CD4-positive, alpha-beta T cell (primary cell): Measurements from ENCODE around the gene U2AF2. TPM values are rescaled to one million over a fixed set of nuclear protein-coding genes. Genes with fewer than 3 reads are reported as not detected.
A peak's percentile ranks its signal among the peaks of the same experiment; 100 is the strongest.

Experiments used
- ATAC-seq: fragments of 200-7000 bp; cut with Tn5 transposase; one replicate; pipeline ENCODE4 v1.10.0; 2022; ENCODE audit warnings: mild to moderate bottlenecking; ENCODE audit not compliant: poor library complexity
- CTCF ChIA-PET: fragments of 350-600 bp; sonication (Branson Sonifier 250); formaldehyde crosslinking; loops from one replicate; lab custom pipeline; 2021; ENCODE audit warnings: antibody characterized with exemption, inconsistent platforms; lab: Charles Lee
- POLR2A ChIA-PET: fragments of 350-600 bp; sonication (Branson Sonifier 250); formaldehyde crosslinking; loops from one replicate; lab custom pipeline; 2021; ENCODE audit warnings: antibody characterized with exemption, inconsistent platforms; lab: Charles Lee
- DNase-seq, 14 experiments: peaks; one replicate each; pipeline ENCODE4 v3.0.0-alpha.2; 2013 to 2020; ENCODE audit warnings: mixed read lengths in 2 of 14
- H3K27ac ChIP-seq, 2 donors: one replicate each; pipeline versions ENCODE4 v1.5.1 to v1.7.0; 2013; ENCODE audit warnings: low read length in 2 of 2, low read depth in 1 of 2, mild to moderate bottlenecking in 1 of 2
- H3K27me3 ChIP-seq, 2 experiments: 1 replicate in 1 of 2; 2 replicates in 1 of 2; pipeline versions ENCODE4 v1.6.1 to v1.7.0; 2013; ENCODE audit warnings: low read length in 2 of 2, control low read depth in 1 of 2, mild to moderate bottlenecking in 1 of 2, moderate library complexity in 1 of 2; ENCODE audit not compliant: insufficient read depth in 2 of 2, control insufficient read depth in 1 of 2
- H3K36me3 ChIP-seq: one replicate; pipeline ENCODE4 v1.6.1; 2013; ENCODE audit warnings: low read length, control low read depth; ENCODE audit not compliant: insufficient read depth
- H3K4me1 ChIP-seq: one replicate; pipeline ENCODE4 v1.6.1; 2013; ENCODE audit warnings: low read length, control low read depth; ENCODE audit not compliant: insufficient read depth
- H3K4me3 ChIP-seq: one replicate; pipeline ENCODE4 v1.5.1; 2013; ENCODE audit warnings: mild to moderate bottlenecking, low read length, moderate library complexity
- H3K9me3 ChIP-seq, 2 experiments: 1 replicate in 1 of 2; 2 replicates in 1 of 2; pipeline versions ENCODE4 v1.6.1 to v1.7.0; 2013; ENCODE audit warnings: low read length in 2 of 2, mild to moderate bottlenecking in 2 of 2, control low read depth in 1 of 2, moderate library complexity in 1 of 2; ENCODE audit not compliant: control insufficient read depth in 1 of 2, insufficient read depth in 1 of 2
- H3K27ac Mint-ChIP-seq: one replicate; pipeline ENCODE4 v1.8.0; 2020; ENCODE audit warnings: mixed read lengths
- H3K27me3 Mint-ChIP-seq: one replicate; pipeline ENCODE4 v1.8.0; 2021; ENCODE audit warnings: mixed read lengths
- H3K36me3 Mint-ChIP-seq: one replicate; pipeline ENCODE4 v1.8.0; 2021; ENCODE audit warnings: low read depth, mixed read lengths
- H3K4me1 Mint-ChIP-seq: one replicate; pipeline ENCODE4 v1.8.0; 2021; ENCODE audit warnings: low read depth, mixed read lengths
- H3K4me3 Mint-ChIP-seq: one replicate; pipeline ENCODE4 v1.8.0; 2020; ENCODE audit warnings: mild to moderate bottlenecking, mixed read lengths
- H3K9me3 Mint-ChIP-seq: one replicate; pipeline ENCODE4 v1.8.0; 2020; ENCODE audit warnings: mixed read lengths
- CTCF ChIP-seq: fragments of 200-600 bp; IDR thresholded peaks from one replicate; pipeline ENCODE4 v1.8.0; 2022; ENCODE audit warnings: antibody characterized with exemption, mild to moderate bottlenecking
- intact Hi-C, 2 experiments: fragments of 100-400 bp; cut with DNase I in 1 of 2; cut with micrococcal nuclease in 1 of 2; formaldehyde crosslinking; loops; one replicate each; pipeline versions ENCODE4 v1.15.1 to v1.9.0; 2023 to 2025; cut with DNase I, micrococcal nuclease
- total RNA-seq, 174 experiments: library from RNA in 2 of 174; stranded (reverse) in 2 of 174; gene quantifications; one replicate each; pipeline ENCODE4 v1.2.3 and lab custom pipeline; 2021 to 2026

The U2AF2 gene
- total RNA-seq, 2 experiments from 2014 or later = 209 to 212 TPM

DNA sequence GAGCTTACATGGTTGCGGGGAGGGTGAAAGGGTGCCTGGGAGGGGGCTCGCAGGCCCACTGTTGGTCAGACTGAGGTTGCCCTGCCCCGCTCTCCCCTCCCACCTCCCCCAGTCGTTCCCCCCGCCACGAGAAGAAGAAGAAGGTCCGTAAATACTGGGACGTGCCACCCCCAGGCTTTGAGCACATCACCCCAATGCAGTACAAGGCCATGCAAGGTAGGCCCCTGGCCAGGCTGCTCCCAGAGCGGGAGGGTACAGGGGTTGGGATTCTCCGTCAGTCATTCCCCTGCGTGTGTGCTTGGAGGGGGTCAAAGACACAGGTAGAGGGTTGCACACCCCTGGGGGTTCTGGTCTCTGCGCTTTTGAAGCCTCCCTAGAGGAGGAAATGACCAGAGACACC is 5.6 kb downstream of the U2AF2 start:
- H3K4me1 Mint-ChIP-seq = peaks cover 46% of the 10 kb centered on the region
- ATAC-seq (no peak), DNase-seq (no peak)
- TF ChIP-seq CTCF = no peak
- H3K36me3 Mint-ChIP-seq = peaks cover 70% of the 10 kb centered on the region
- ChIA-PET POLR2A (no interaction called here), CTCF (no interaction called here)
- Histone ChIP-seq H3K4me3 (no peak overlapping the region), H3K27me3 (no peaks in the 10 kb centered on the region), H3K9me3 (no peaks in the 10 kb centered on the region), H3K27ac (no peak overlapping the region), H3K36me3 (peaks cover 69% of the 10 kb centered on the region), H3K4me1 (peaks cover 62% of the 10 kb centered on the region)
- H3K9me3 Mint-ChIP-seq = no peaks in the 10 kb centered on the region
- intact Hi-C loops = no loop called here
- no peaks in the 10 kb centered on the region for H3K27me3 Mint-ChIP-seq
- no peak overlapping the region for H3K4me3 Mint-ChIP-seq
- peak overlapping the region; percentile 24 for H3K27ac Mint-ChIP-seq

GRCh38 chr19:55660991-55661390 is 6.2 kb downstream of the U2AF2 start:
- H3K27me3 ChIP-seq = no peaks in the 10 kb centered on the region
- intact Hi-C loops = no loop called here
- Mint-ChIP-seq H3K9me3 (no peaks in the 10 kb centered on the region), H3K27ac (no peak overlapping the region), H3K4me3 (no peak overlapping the region), H3K36me3 (peaks cover 68% of the 10 kb centered on the region), H3K4me1 (peaks cover 40% of the 10 kb centered on the region), H3K27me3 (no peaks in the 10 kb centered on the region)
- peaks cover 73% of the 10 kb centered on the region for H3K36me3 ChIP-seq
- ATAC-seq (no peak), DNase-seq (no peak)
- POLR2A ChIA-PET = no interaction called here
- TF ChIP-seq CTCF = no peak
- peaks cover 56% of the 10 kb centered on the region for H3K4me1 ChIP-seq
- CTCF ChIA-PET = no interaction called here
- no peaks in the 10 kb centered on the region for H3K9me3 ChIP-seq
- H3K4me3 ChIP-seq = no peak overlapping the region
- no peak overlapping the region for H3K27ac ChIP-seq

- Mint-ChIP-seq H3K36me3 (peaks cover 72% of the 10 kb centered on the region), H3K4me1 (peaks cover 32% of the 10 kb centered on the region), H3K9me3 (no peaks in the 10 kb centered on the region), H3K27ac (peak overlapping the region; percentile 42), H3K27me3 (no peaks in the 10 kb centered on the region), H3K4me3 (no peak overlapping the region)
- no peaks in the 10 kb centered on the region for H3K27me3 ChIP-seq
- DNase-seq (no peak), ATAC-seq (no peak)
- POLR2A ChIA-PET = no interaction called here
- CTCF ChIA-PET = no interaction called here
- H3K9me3 ChIP-seq = no peaks in the 10 kb centered on the region
- no peak for TF ChIP-seq CTCF
- no peak overlapping the region for H3K4me3 ChIP-seq
- intact Hi-C loops = no loop called here
- H3K4me1 ChIP-seq = peaks cover 49% of the 10 kb centered on the region
- peaks cover 77% of the 10 kb centered on the region for H3K36me3 ChIP-seq
- H3K27ac ChIP-seq = no peak overlapping the region
Observed at GRCh38 chr19:55661826-55662225, 7.0 kb downstream of the U2AF2 start.
